Neural cell (in vitro differentiated cells): ENCODE measurements around the gene IL11. TPM values are rescaled to one million over a fixed set of nuclear protein-coding genes. Genes with fewer than 3 reads are reported as not detected.
"Not testable (repeated sequence)": the region's sequence is repeated elsewhere in the genome, so short reads cannot be mapped to it uniquely, and the experiment has no call there.

Experiments used
- H2AFZ ChIP-seq: fragments of 200-600, 300-800 bp; sonication (generic), shearing (Covaris generic); 2 replicates; pipeline ENCODE4 v1.6.0; 2014; ENCODE audit warnings: low read depth, mild to moderate bottlenecking, antibody characterized with exemption, low read length, moderate library complexity
- H3F3A ChIP-seq: fragments of 200-600 bp; shearing (Covaris generic); 2 replicates; pipeline ENCODE4 v1.6.1; 2016; ENCODE audit warnings: mild to moderate bottlenecking, moderate library complexity, mixed read lengths, antibody characterized with exemption, low read length; ENCODE audit not compliant: insufficient read depth, poor library complexity, severe bottlenecking
- H3K27ac ChIP-seq: fragments of 200-600, 300-800 bp; sonication (generic), shearing (Covaris generic); 2 replicates; pipeline ENCODE4 v1.5.1; 2014; ENCODE audit warnings: mild to moderate bottlenecking, low read length, moderate library complexity
- H3K27me3 ChIP-seq: fragments of 300-800, 200-600 bp; sonication (generic), shearing (Covaris generic); 2 replicates; pipeline ENCODE4 v1.6.0; 2014; ENCODE audit warnings: mild to moderate bottlenecking, low read depth, low read length, moderate library complexity; ENCODE audit not compliant: insufficient read depth
- H3K36me3 ChIP-seq: fragments of 300-800, 200-600 bp; sonication (generic), shearing (Covaris generic); 2 replicates; pipeline ENCODE4 v1.5.1; 2014; ENCODE audit warnings: mild to moderate bottlenecking, antibody characterized with exemption, low read length, moderate library complexity; ENCODE audit not compliant: insufficient read depth
- H3K4me2 ChIP-seq: fragments of 300-800, 200-600 bp; sonication (generic), shearing (Covaris generic); 2 replicates; pipeline ENCODE4 v1.6.0; 2014; ENCODE audit warnings: mild to moderate bottlenecking, low read length
- H3K4me3 ChIP-seq: fragments of 300-800, 200-600 bp; sonication (generic), shearing (Covaris generic); 2 replicates; pipeline ENCODE4 v1.5.1; 2014; ENCODE audit warnings: mild to moderate bottlenecking, low read length, moderate library complexity
- H3K79me2 ChIP-seq: fragments of 200-600 bp; shearing (Covaris generic); replicated peaks from 2 replicates; pipeline ENCODE4 v1.6.0; 2014; ENCODE audit warnings: mild to moderate bottlenecking, low read length, moderate library complexity; ENCODE audit not compliant: insufficient read depth
- H3K9ac ChIP-seq: fragments of 300-800, 200-600 bp; sonication (generic), shearing (Covaris generic); 2 replicates; pipeline ENCODE4 v1.6.1; 2016; ENCODE audit warnings: mild to moderate bottlenecking, low read length, mixed read lengths
- H3K9me2 ChIP-seq: fragments of 200-600 bp; shearing (Covaris generic); 2 replicates; pipeline ENCODE4 v1.6.1; 2016; ENCODE audit warnings: mild to moderate bottlenecking, low read length, mixed read lengths; ENCODE audit not compliant: insufficient read depth
- H3K9me3 ChIP-seq: fragments of 200-600, 300-800 bp; sonication (generic), shearing (Covaris generic); 2 replicates; pipeline ENCODE4 v1.6.1; 2016; ENCODE audit warnings: mild to moderate bottlenecking, mixed run types, low read length, moderate library complexity, mixed read lengths
- H4K20me1 ChIP-seq: fragments of 200-600 bp; shearing (Covaris generic); 2 replicates; pipeline ENCODE4 v1.6.1; 2016; ENCODE audit warnings: mild to moderate bottlenecking, mixed run types; ENCODE audit not compliant: insufficient read depth
- EP300 ChIP-seq: fragments of 450-650 bp; conservative IDR thresholded peaks from 2 replicates; pipeline ENCODE4 v1.6.1; 2014; ENCODE audit warnings: antibody characterized with exemption, mild to moderate bottlenecking, moderate library complexity; ENCODE audit not compliant: poor library complexity, severe bottlenecking
- EZH2 ChIP-seq: fragments of 200-600, 300-800 bp; shearing (Covaris generic), sonication (generic); IDR thresholded peaks from 2 replicates; pipeline ENCODE4 v1.6.1; 2014; ENCODE audit warnings: antibody characterized with exemption, low read length, borderline replicate concordance, mild to moderate bottlenecking; ENCODE audit not compliant: insufficient read depth, poor library complexity, severe bottlenecking
- MXI1 ChIP-seq: fragments of 450-650 bp; conservative IDR thresholded peaks from 2 replicates; pipeline ENCODE4 v1.6.1; 2014; ENCODE audit warnings: antibody characterized with exemption, mild to moderate bottlenecking; ENCODE audit not compliant: poor library complexity, severe bottlenecking
- POLR2AphosphoS5 ChIP-seq: IDR thresholded peaks from 2 replicates; pipeline ENCODE4 v1.6.1; 2012
- RAD21 ChIP-seq: fragments of 450-650 bp; conservative IDR thresholded peaks from 2 replicates; pipeline ENCODE4 v1.6.1; 2014; ENCODE audit warnings: antibody characterized with exemption, mild to moderate bottlenecking, moderate library complexity
- SMC3 ChIP-seq: fragments of 450-650 bp; conservative IDR thresholded peaks from 2 replicates; pipeline ENCODE4 v1.6.1; 2014; ENCODE audit warnings: antibody characterized with exemption, mild to moderate bottlenecking, moderate library complexity; ENCODE audit not compliant: poor library complexity
- TAF1 ChIP-seq: IDR thresholded peaks from 2 replicates; pipeline ENCODE4 v1.6.1; 2012; ENCODE audit warnings: low read depth
- polyA plus RNA-seq: library from polyadenylated mRNA; depleted of rRNA; stranded (reverse); fragments of >200 nt; gene quantifications from 2 replicates; pipeline ENCODE4 v1.2.3, GENCODE V29; 2014
- TF ChIP-seq, protein P1 (sequence below): IDR thresholded peaks from 2 replicates; pipeline ENCODE4 v1.6.1; 2012; ENCODE audit warnings: borderline replicate concordance
- TF ChIP-seq, protein P2 (sequence below): fragments of 450-650 bp; IDR thresholded peaks from 2 replicates; pipeline ENCODE4 v1.5.1; 2014; ENCODE audit warnings: antibody characterized with exemption, mild to moderate bottlenecking, moderate library complexity; ENCODE audit not compliant: poor library complexity, severe bottlenecking

Gene IL11
- polyA plus RNA-seq, 1 donor from 2014 or later = 0.62 TPM

- Histone ChIP-seq H3K27ac (no peak overlapping the region), H3K79me2 (peaks cover 21% of the 10 kb centered on the region), H3K9ac (peak overlapping the region; percentile 91), H3K36me3 (no peaks in the 10 kb centered on the region), H3K9me2 (no peaks in the 10 kb centered on the region), H3K4me3 (peak overlapping the region; percentile 90), H3K27me3 (no peaks in the 10 kb centered on the region), H4K20me1 (no peaks in the 10 kb centered on the region), H3K4me2 (peak overlapping the region; percentile 62), H3K9me3 (no peaks in the 10 kb centered on the region), H3F3A (peaks cover 4% of the 10 kb centered on the region), H2AFZ (no peak overlapping the region)
- no peak for TF ChIP-seq RAD21
- TF ChIP-seq TAF1 = no peak
- TF ChIP-seq POLR2AphosphoS5 = no peak
Measured at GRCh38 chr19:55406091-55406825, 36.0 kb upstream of the IL11 start.

DNA sequence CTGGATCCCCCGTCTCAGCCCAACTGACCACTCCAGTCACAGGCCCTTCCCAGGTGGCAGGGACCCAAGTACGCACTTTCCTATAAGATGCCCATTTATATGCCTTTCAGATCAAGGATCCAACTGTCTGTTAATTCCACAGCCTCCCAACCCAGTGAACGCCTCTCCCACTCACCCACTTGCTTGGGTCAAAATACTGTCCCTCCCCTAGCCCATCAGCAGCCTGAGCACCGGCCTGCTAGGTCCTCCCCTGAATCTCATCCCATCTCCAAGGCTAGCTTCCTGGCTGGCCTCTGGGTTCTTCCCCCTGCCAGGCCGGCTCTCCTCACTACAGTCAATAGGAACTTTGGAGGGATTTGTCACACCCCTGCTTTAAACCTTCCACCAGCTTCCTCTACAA is 35.4 kb upstream of the IL11 start:
- TF ChIP-seq, protein P1, sequence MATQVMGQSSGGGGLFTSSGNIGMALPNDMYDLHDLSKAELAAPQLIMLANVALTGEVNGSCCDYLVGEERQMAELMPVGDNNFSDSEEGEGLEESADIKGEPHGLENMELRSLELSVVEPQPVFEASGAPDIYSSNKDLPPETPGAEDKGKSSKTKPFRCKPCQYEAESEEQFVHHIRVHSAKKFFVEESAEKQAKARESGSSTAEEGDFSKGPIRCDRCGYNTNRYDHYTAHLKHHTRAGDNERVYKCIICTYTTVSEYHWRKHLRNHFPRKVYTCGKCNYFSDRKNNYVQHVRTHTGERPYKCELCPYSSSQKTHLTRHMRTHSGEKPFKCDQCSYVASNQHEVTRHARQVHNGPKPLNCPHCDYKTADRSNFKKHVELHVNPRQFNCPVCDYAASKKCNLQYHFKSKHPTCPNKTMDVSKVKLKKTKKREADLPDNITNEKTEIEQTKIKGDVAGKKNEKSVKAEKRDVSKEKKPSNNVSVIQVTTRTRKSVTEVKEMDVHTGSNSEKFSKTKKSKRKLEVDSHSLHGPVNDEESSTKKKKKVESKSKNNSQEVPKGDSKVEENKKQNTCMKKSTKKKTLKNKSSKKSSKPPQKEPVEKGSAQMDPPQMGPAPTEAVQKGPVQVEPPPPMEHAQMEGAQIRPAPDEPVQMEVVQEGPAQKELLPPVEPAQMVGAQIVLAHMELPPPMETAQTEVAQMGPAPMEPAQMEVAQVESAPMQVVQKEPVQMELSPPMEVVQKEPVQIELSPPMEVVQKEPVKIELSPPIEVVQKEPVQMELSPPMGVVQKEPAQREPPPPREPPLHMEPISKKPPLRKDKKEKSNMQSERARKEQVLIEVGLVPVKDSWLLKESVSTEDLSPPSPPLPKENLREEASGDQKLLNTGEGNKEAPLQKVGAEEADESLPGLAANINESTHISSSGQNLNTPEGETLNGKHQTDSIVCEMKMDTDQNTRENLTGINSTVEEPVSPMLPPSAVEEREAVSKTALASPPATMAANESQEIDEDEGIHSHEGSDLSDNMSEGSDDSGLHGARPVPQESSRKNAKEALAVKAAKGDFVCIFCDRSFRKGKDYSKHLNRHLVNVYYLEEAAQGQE = no peak
- TF ChIP-seq MXI1 (no peak), SMC3 (no peak), TAF1 (no peak), EP300 (no peak), RAD21 (no peak)
- H2AFZ ChIP-seq = no peak overlapping the region
- H3K36me3 ChIP-seq = no peaks in the 10 kb centered on the region
- no peaks in the 10 kb centered on the region for H3K27me3 ChIP-seq
- H3K9me3 ChIP-seq = no peaks in the 10 kb centered on the region
- H4K20me1 ChIP-seq = no peaks in the 10 kb centered on the region
- no peaks in the 10 kb centered on the region for H3K9me2 ChIP-seq
- H3K9ac ChIP-seq = no peak overlapping the region
- H3K4me3 ChIP-seq = peak overlapping the region; percentile 90
- H3K4me2 ChIP-seq = no peak overlapping the region
- H3F3A ChIP-seq = peaks cover 4% of the 10 kb centered on the region
- H3K27ac ChIP-seq = no peak overlapping the region
- H3K79me2 ChIP-seq = peaks cover 21% of the 10 kb centered on the region

DNA sequence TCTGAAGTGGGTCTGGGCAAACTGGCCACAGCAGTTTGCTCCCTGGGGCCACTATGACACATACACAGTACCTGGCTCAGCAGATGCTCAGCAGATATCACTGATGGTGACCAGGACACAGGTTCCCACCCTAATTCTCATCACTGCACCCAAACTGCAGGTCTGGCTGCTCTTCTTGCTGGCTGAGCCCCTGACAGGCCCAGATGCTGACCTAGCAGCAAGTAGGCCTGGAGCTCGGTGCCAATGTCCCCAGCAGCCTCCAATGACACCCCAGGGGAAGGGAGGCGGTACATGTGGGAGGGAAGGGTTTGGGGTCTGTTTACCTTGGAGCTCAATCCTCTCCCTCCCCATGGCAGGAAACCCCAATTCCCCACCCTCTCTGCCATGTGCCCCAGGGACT is 32.2 kb upstream of the IL11 start:
- Histone ChIP-seq H3K9ac (no peak overlapping the region), H3K79me2 (peaks cover 21% of the 10 kb centered on the region), H4K20me1 (no peaks in the 10 kb centered on the region), H3K4me3 (no peak overlapping the region), H3K27me3 (no peaks in the 10 kb centered on the region), H3K4me2 (no peak overlapping the region), H3K9me3 (no peaks in the 10 kb centered on the region), H3K9me2 (no peaks in the 10 kb centered on the region), H3K36me3 (no peaks in the 10 kb centered on the region), H3K27ac (no peak overlapping the region), H2AFZ (no peak overlapping the region), H3F3A (no peaks in the 10 kb centered on the region)
- TF ChIP-seq SMC3 (no peak), EP300 (no peak), MXI1 (no peak), TAF1 (no peak), POLR2AphosphoS5 (no peak), EZH2 (no peak)
- TF ChIP-seq, protein P2, sequence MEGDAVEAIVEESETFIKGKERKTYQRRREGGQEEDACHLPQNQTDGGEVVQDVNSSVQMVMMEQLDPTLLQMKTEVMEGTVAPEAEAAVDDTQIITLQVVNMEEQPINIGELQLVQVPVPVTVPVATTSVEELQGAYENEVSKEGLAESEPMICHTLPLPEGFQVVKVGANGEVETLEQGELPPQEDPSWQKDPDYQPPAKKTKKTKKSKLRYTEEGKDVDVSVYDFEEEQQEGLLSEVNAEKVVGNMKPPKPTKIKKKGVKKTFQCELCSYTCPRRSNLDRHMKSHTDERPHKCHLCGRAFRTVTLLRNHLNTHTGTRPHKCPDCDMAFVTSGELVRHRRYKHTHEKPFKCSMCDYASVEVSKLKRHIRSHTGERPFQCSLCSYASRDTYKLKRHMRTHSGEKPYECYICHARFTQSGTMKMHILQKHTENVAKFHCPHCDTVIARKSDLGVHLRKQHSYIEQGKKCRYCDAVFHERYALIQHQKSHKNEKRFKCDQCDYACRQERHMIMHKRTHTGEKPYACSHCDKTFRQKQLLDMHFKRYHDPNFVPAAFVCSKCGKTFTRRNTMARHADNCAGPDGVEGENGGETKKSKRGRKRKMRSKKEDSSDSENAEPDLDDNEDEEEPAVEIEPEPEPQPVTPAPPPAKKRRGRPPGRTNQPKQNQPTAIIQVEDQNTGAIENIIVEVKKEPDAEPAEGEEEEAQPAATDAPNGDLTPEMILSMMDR = no peak
- TF ChIP-seq, protein P1 = no peak

GRCh38 chr19:55401390-55401789 is 31.1 kb upstream of the IL11 start:
- H3K27me3 ChIP-seq, H3K9me3 ChIP-seq, H3K4me3 ChIP-seq, H3K27ac ChIP-seq, H3F3A ChIP-seq, H4K20me1 ChIP-seq, H3K4me2 ChIP-seq, H2AFZ ChIP-seq, H3K9ac ChIP-seq, H3K9me2 ChIP-seq, H3K36me3 ChIP-seq: not testable (repeated sequence)
- H3K79me2 ChIP-seq = peaks cover 11% of the 10 kb centered on the region
